GM19328 (cell line): ENCODE data around the gene MTHFD2L.
A peak's percentile ranks its signal among the peaks of the same experiment; 100 is the strongest.
"Not testable (repeated sequence)": the region's sequence is repeated elsewhere in the genome, so short reads cannot be mapped to it uniquely, and the experiment has no call there.

Source experiments
- ATAC-seq: cut with Tn5 transposase; IDR thresholded peaks from one replicate; pipeline ENCODE4 v1.9.1; 2021; ENCODE audit warnings: mild to moderate bottlenecking, moderate library complexity; ENCODE audit not compliant: unreplicated experiment

The MTHFD2L gene

GRCh38 chr4:74328501-74328900 is 170.6 kb downstream of the MTHFD2L start:
- ATAC-seq: no peak

- ATAC-seq: no peak
Observed at GRCh38 chr4:74329307-74329706, 171.4 kb downstream of the MTHFD2L start.

GRCh38 chr4:74330295-74330750 is 172.4 kb downstream of the MTHFD2L start:
- no peak for ATAC-seq

GRCh38 chr4:74331252-74331651 is 173.3 kb downstream of the MTHFD2L start:
- no peak for ATAC-seq

GRCh38 chr4:74331944-74332343 is 174.0 kb downstream of the MTHFD2L start:
- no peak for ATAC-seq

- ATAC-seq: no peak
Observed at GRCh38 chr4:74334636-74335035, 176.7 kb downstream of the MTHFD2L start.

GRCh38 chr4:74335341-74336021 is 177.6 kb downstream of the MTHFD2L start:
- ATAC-seq: peak; percentile 84

GRCh38 chr4:74338792-74339333 is 180.9 kb downstream of the MTHFD2L start:
- ATAC-seq: no peak

GRCh38 chr4:74339501-74339900 is 181.6 kb downstream of the MTHFD2L start:
- no peak for ATAC-seq

GRCh38 chr4:74340421-74340820 is 182.5 kb downstream of the MTHFD2L start:
- not testable (repeated sequence) for ATAC-seq

- no peak for ATAC-seq
Observed at GRCh38 chr4:74344031-74344430, 186.1 kb downstream of the MTHFD2L start.
